Stimulated activated CD4-positive, alpha-beta T cell treated with anti-CD3 and anti-CD28 coated beads, TNF-alpha, amount 100 ng/mL, for 24 hours (primary cell): ENCODE data around the gene WDR27.
A peak's percentile ranks its signal among the peaks of the same experiment; 100 is the strongest.

Experiments
- DNase-seq, 3 experiments: peaks; one replicate each; pipeline ENCODE4 v3.0.0-alpha.2; 2020; ENCODE audit warnings: low read depth in 3 of 3

WDR27 gene

GRCh38 chr6:169701954-169702839, at the start of gene WDR27, which contains the start of gene C6orf120:
Gene WDR27 (minus strand): TSS chr6:169702029. CDS start chr6:169689005, 13,024 bp downstream.
Gene C6orf120 (plus strand): TSS chr6:169702126. CDS start chr6:169702460, 334 bp downstream.
- peak; percentile 97 to 98 (median 98) for DNase-seq

- DNase-seq: no peak
Measured at GRCh38 chr6:169746556-169746955, 44.7 kb upstream of the WDR27 start.

- DNase-seq: no peak
Measured at GRCh38 chr6:169745405-169745804, 43.6 kb upstream of the WDR27 start.

GRCh38 chr6:169741344-169741743, 39.5 kb upstream of the WDR27 start:
- no peak for DNase-seq

GRCh38 chr6:169738976-169739529, 37.2 kb upstream of the WDR27 start:
- no peak for DNase-seq

- peak in 1 of 3 experiments; percentile 4 for DNase-seq
Measured at GRCh38 chr6:169738204-169738975, 36.6 kb upstream of the WDR27 start.

GRCh38 chr6:169729961-169730360, 28.1 kb upstream of the WDR27 start:
- DNase-seq: no peak

GRCh38 chr6:169726963-169727362, 25.1 kb upstream of the WDR27 start:
- DNase-seq: no peak

GRCh38 chr6:169726049-169726400, 24.2 kb upstream of the WDR27 start:
- DNase-seq: no peak

- DNase-seq: peak in 1 of 3 experiments; percentile 4
Measured at GRCh38 chr6:169725125-169726048, 23.6 kb upstream of the WDR27 start.

GRCh38 chr6:169724494-169725124, 22.8 kb upstream of the WDR27 start, which contains the start of gene PHF10:
Gene PHF10 (minus strand): TSS chr6:169724500. CDS start chr6:169723931, 569 bp downstream.
- DNase-seq: peak; percentile 37 to 74 (median 62)

- DNase-seq: peak in 1 of 3 experiments; percentile 31
Measured at GRCh38 chr6:169723991-169724493, 22.2 kb upstream of the WDR27 start.

GRCh38 chr6:169723200-169723909, 21.5 kb upstream of the WDR27 start:
- peak; percentile 22 to 58 (median 31) for DNase-seq

- peak in 1 of 3 experiments; percentile 26 for DNase-seq
Measured at GRCh38 chr6:169722362-169723199, 20.8 kb upstream of the WDR27 start.

GRCh38 chr6:169720207-169720855, 18.5 kb upstream of the WDR27 start:
- no peak for DNase-seq

- no peak for DNase-seq
Measured at GRCh38 chr6:169719117-169719516, 17.3 kb upstream of the WDR27 start.

GRCh38 chr6:169714595-169714994, 12.8 kb upstream of the WDR27 start:
- no peak for DNase-seq

- no peak for DNase-seq
Measured at GRCh38 chr6:169714178-169714577, 12.3 kb upstream of the WDR27 start.
